GOT3 (cell line): ENCODE data around the gene CACNG5.

ENCODE experiments used
- DNase-seq: peaks from one replicate; lab custom pipeline; 2025; ENCODE audit warnings: mixed read lengths; lab: John Stamatoyannopoulos, UW

Gene CACNG5

GRCh38 chr17:66826856-66827255 lies 8.1 kb upstream of the CACNG5 start:
- no peak for DNase-seq

DNA sequence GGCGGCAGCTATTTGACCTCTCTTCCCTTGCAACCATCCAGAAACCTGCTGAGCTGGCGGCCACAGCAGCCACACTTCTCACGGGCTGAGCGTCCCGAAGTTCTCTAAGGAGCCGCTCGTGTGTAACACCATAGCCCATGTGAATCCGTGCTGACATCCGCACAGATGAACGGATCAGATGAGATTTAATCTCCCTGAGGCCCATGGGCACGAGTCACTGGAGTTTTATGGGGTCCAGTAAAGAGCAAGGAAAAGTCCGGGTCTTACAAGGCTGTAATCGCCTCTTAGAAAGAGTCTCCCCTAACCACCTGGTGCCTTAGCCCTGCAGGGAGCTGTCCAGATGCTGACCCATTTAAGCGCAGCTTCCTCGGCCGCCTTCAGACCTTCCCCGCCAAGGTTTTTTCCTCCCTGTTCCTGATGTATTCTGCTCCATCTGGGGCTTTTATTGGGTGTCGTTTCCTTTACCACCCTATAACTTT lies 5.5 kb upstream of the CACNG5 start:
- DNase-seq: no peak

DNA sequence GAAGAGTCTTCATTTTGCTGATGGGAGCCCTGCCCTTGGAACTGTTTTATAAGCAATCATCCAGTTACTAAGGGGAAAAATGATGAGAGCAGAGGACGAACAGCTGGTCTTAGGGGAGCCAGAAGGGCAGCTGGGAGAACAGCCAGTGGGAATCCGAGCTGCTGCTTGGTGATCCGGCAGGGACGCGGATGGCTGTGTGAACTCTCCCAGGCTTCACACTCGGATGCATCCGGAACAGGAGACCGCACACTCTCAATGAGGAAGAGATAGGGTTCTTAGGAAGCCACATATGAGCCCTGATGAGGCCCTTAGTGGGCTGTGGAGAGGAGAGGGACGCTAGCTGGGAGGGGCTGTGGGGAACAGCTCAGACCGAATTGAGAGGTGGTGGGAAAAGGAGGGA lies 5.0 kb upstream of the CACNG5 start:
- DNase-seq: no peak

DNA sequence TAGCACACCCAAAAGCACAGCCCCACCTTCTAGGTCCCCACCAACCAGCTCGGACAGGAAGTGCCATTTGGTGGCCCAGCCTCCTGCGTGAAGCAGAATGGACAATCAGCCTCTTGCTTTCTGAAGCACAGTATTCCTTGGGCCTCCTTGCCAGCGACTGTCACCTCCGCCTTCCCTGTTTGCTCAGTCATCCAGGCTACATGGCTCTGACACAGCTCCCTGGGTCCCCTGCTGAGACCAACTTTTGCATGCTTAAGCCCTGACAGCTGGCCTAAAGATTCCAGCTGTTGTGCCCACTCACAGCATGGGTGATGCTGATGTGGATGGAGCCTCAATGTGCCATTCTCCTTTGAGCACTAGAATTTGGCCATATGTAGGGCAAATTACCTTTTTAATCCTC lies 4.5 kb upstream of the CACNG5 start:
- no peak for DNase-seq

GRCh38 chr17:66831383-66832210 lies 3.3 kb upstream of the CACNG5 start:
- no peak for DNase-seq

DNA sequence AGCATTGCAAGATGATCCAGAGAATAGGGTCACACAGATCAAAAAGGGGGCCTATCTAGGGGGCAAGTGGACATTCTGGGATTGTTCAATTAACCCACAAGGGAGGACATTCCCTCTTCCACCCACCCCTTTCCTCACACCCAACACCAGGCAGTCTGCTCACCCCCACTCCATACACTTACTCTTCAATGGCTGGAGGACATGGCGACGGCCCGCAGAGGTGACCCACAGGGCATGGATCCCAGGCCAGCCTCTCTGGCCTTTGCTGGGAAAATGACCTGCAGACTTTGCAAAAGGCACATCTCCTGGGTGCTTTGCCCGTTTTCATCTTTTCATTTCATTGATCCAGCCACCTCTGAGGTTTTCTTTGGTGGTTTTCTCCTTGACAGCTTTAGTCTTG lies 1.7 kb upstream of the CACNG5 start:
- DNase-seq: no peak

- DNase-seq: no peak
Observed at GRCh38 chr17:66834426-66834918, 445 bp upstream of the CACNG5 start.

DNA sequence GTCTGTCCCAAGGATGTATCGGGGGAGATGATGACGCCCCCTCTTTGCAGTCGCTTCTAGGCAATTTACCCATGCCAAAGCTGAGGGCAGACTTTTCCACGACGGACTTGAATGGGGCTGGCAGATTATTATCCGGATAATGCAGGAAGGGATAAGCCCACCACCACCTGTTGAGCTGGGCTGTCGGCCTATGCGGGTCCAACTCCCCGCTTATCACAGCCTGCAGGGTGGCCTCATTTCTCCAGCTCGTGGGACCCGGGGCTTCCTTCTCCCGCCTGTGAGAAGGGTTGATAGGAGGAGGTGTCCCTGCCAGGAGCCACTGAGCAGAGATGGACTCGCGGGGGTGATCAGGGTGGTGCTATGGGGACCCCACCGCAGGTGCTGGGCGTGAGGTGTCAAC lies 559 bp downstream of the CACNG5 start:
- no peak for DNase-seq

- DNase-seq: no peak
Observed at GRCh38 chr17:66836063-66837005, 1.4 kb downstream of the CACNG5 start.

GRCh38 chr17:66837226-66837625 lies 2.3 kb downstream of the CACNG5 start:
- DNase-seq: no peak

DNA sequence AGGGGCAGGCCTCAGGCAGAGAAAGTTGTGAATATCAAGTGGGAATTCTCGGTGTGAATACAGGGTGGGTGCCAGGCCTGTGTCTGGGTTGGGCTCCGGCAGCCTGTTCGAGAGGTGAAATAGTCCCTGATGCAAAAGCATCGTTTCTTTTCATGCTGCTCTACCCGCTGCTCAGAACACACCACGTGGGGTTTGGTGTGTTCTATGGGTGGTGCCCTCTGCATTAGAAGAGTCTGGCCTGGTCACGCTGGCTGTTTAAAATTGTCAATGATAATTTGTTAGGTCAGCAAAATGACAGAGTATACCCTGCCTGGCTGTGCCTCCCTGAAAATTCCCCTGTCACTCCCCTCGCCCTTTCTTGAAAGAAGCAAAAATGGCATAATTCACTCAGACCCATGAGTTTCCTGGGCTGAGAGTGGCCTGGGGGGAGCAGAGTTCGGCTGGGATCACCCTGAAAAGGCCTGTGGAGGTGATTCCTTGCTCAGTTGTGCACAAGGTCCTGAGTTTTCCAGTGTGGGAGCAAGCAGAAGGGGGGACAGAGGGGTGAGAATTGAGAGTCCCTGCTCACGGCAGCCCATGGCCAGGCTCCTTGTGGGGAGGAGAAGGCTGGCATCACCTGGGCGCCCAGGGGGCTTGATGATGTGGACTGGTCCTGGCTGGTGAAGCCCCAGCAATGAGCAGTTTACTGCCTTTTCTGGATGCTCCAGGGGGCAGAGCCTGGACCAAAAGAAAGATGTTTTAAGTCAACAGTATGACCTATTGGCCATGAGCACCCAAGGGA lies 3.2 kb downstream of the CACNG5 start:
- no peak for DNase-seq

DNA sequence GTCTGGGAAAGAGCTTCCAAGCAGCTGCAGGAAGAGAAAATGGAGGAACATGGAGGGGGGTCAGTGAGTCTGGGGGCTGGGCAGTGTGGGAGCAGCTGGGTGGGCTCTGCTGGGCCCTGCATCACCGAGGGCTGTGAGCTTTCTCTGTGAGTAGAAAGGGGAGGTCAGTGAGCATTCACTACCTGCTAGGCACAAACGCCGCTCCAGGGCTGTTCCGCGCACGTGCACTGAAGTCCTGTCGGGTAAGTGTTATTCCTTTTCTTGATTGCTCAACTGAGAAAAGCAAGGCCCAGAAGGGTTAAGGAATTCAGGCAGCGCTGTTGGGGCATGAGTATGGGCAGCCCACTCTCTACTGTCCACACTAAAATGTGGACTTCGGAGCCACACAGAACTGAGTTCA lies 4.7 kb downstream of the CACNG5 start:
- DNase-seq: no peak

- no peak for DNase-seq
Observed at GRCh38 chr17:66840061-66840460, 5.1 kb downstream of the CACNG5 start.

- DNase-seq: no peak
Observed at GRCh38 chr17:66841328-66841727, 6.4 kb downstream of the CACNG5 start.

DNA sequence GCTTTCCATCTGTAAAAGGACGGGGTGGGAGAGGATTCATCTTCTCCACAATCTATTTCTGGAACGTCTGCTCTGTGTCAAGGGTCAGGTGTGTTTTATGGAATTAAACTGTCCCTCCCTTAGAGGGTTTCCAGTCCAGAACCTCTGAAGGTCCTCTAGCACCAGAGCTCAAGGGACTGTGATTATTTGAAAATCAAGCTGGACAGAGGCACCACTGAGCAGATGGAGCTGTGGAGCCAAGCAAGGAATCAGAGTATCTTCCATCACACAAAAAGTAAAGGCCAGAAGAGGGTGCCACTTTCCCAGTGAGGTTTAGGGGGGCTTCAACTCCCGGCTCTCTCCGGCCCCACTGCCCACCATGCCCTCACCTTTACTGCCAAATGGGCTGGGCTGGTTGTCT lies 6.8 kb downstream of the CACNG5 start:
- no peak for DNase-seq

DNA sequence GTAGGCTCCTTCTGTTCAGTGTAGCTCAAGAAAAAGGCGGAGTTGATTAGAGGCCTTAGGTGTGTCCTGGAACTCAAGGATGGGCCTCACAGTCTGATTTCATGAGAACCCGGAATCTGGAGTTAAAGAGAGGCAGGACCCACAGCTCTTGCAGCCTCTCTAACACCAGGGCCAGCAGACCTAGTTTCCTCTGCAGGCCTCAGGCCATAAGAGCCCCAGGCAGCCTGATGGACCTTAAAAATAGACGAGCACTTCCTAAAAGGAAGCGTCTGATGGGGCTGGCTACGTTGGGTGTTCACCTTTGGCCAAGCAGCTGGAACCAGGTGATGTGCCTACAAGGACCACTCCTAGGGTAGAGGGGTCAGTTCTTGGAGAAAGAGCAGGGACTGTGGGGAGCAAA lies 7.6 kb downstream of the CACNG5 start:
- DNase-seq: no peak

DNA sequence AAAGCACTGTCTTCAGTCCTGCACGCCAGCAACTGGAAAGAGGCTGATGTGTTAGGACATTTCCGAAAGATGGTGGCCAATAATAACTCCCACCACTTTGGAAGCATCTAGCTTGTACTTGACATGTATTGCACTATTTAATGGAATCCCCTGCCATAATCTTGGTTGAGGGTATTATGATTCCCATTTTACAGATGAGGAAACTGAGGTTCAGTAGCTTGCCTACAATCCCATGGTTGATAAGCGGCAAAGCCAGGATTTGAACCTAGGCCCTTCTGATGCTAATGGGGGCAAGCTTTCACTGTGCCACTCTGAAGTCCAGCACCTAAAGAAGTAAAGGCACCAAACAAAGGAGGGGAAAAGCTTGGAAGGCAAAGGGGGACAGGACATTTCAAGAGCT lies 8.0 kb downstream of the CACNG5 start:
- DNase-seq: no peak

- no peak for DNase-seq
Observed at GRCh38 chr17:66843627-66844026, 8.7 kb downstream of the CACNG5 start.

DNA sequence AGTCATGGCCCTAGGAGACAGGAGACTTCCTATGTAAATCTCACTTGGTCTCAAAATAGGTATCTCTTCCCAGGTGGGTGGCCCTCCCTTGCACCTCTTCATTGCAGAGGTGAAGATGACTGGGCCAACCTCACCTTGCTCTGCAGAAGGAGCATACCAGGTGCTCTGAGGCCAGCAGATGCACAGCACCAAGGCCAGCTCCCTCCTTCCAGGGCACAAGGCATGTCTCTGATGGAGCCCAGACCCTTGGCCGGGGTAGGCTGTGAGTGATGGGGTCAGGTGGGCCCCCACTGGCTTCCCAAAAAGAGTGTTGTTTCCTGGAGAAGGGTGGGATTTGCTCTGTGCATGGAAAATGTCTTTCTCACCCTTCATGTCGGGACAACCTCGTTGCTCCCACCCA lies 12.8 kb downstream of the CACNG5 start:
- no peak for DNase-seq

GRCh38 chr17:66848496-66848895 lies 13.6 kb downstream of the CACNG5 start:
- no peak for DNase-seq

DNA sequence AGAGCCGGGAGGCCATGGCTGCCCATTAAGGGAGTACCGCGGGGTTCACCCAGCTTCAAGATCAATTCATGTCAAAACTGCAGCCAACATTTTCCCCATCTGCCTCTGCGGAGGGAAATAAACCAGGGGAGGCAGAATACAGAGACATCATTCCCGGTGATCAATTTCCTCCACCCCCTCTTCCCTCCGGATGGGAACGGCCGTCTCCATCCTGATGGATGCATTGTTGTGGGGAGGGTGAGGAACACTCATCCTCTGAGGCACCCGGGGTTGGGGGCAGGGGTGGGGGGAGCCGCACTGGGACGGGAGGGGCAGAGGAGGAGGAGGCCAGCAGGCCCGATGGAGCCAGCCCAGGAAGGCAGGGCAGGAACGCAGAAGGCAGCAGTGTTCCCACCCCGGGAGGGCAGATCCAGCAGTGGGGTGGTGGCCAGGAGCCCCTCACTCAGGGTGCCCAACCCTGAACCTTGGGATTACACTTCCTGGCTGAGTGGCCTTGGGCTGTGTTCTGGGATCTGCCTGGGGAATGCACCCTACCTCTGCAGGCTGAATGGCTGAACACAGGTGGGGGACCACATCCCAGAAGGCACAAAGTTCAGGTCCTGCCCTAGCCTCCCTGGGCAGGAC lies 14.2 kb downstream of the CACNG5 start:
- no peak for DNase-seq
